Keratinocyte (primary cell): ENCODE measurements around the gene LRIT2. TPM values are rescaled to one million over a fixed set of nuclear protein-coding genes. Genes with fewer than 3 reads are reported as not detected.

Experiments
- DNase-seq: peaks from one replicate; pipeline ENCODE4 v3.0.0-alpha.2; 2011; ENCODE audit warnings: low read depth, missing footprints, low spot score
- FAIRE-seq: peaks from 2 replicates; lab custom pipeline; 2011; peaks lifted over from hg19 to GRCh38; lab: Jason Lieb, UNC
- H2AFZ ChIP-seq: 2 replicates; pipeline ENCODE4 v1.6.0; 2012; ENCODE audit warnings: low read length, control low read depth, inconsistent platforms; ENCODE audit not compliant: control insufficient read depth
- H3K27ac ChIP-seq: 2 replicates; pipeline ENCODE4 v1.5.1; 2011; ENCODE audit warnings: low read length; ENCODE audit not compliant: control insufficient read depth, insufficient read depth
- H3K27me3 ChIP-seq: 3 replicates; pipeline ENCODE4 v1.6.0; 2011; ENCODE audit warnings: low read length; ENCODE audit not compliant: control insufficient read depth, insufficient read depth; ENCODE audit errors: extremely low read depth
- H3K36me3 ChIP-seq, 2 experiments: 2 replicates in 1 of 2; 3 replicates in 1 of 2; pipeline ENCODE4 v1.5.1; 2011; ENCODE audit warnings: low read length in 2 of 2, mild to moderate bottlenecking in 1 of 2; ENCODE audit not compliant: control insufficient read depth in 2 of 2, insufficient read depth in 2 of 2; ENCODE audit errors: extremely low read depth in 1 of 2
- H3K4me1 ChIP-seq: 3 replicates; pipeline ENCODE4 v1.5.1; 2011; ENCODE audit warnings: low read length; ENCODE audit not compliant: control insufficient read depth, insufficient read depth; ENCODE audit errors: extremely low read depth
- H3K4me2 ChIP-seq: 3 replicates; pipeline ENCODE4 v1.6.0; 2011; ENCODE audit warnings: low read depth, low read length; ENCODE audit not compliant: control insufficient read depth, insufficient read depth; ENCODE audit errors: extremely low read depth
- H3K4me3 ChIP-seq, 3 experiments: fragments of 200-600 bp in 1 of 3; sonication (generic) in 1 of 3; 2 replicates in 2 of 3; 3 replicates in 1 of 3; pipeline ENCODE4 v1.5.1; 2011 to 2016; ENCODE audit warnings: low read length in 3 of 3, mild to moderate bottlenecking in 3 of 3, control low read depth in 2 of 3, inconsistent platforms in 1 of 3, low read depth in 1 of 3, mixed read lengths in 1 of 3, mixed run types in 1 of 3, moderate library complexity in 1 of 3; ENCODE audit not compliant: control insufficient read depth in 2 of 3, insufficient read depth in 2 of 3; ENCODE audit errors: extremely low read depth in 1 of 3
- H3K79me2 ChIP-seq: 2 replicates; pipeline ENCODE4 v1.6.0; 2012; ENCODE audit warnings: low read length; ENCODE audit not compliant: control insufficient read depth, insufficient read depth
- H3K9ac ChIP-seq: 3 replicates; pipeline ENCODE4 v1.6.0; 2011; ENCODE audit warnings: low read length; ENCODE audit not compliant: control insufficient read depth, insufficient read depth; ENCODE audit errors: extremely low read depth
- H3K9me1 ChIP-seq: 3 replicates; pipeline ENCODE4 v1.6.0; 2011; ENCODE audit warnings: low read length; ENCODE audit not compliant: control insufficient read depth, insufficient read depth; ENCODE audit errors: extremely low read depth
- H3K9me3 ChIP-seq: 2 replicates; pipeline ENCODE4 v1.5.1; 2012; ENCODE audit warnings: low read depth, low read length; ENCODE audit not compliant: control insufficient read depth
- H4K20me1 ChIP-seq: 3 replicates; pipeline ENCODE4 v1.6.0; 2011; ENCODE audit warnings: low read length; ENCODE audit not compliant: control insufficient read depth, insufficient read depth; ENCODE audit errors: extremely low read depth
- CTCF ChIP-seq, 3 experiments: IDR thresholded peaks in 1 of 3; conservative IDR thresholded peaks in 1 of 3; optimal IDR thresholded peaks in 1 of 3; 2 replicates in 2 of 3; 3 replicates in 1 of 3; pipeline versions ENCODE3 to v1.5.1; 2011; ENCODE audit warnings: low read length in 3 of 3, mild to moderate bottlenecking in 3 of 3, moderate library complexity in 2 of 3, control low read depth in 1 of 3, inconsistent platforms in 1 of 3; ENCODE audit not compliant: insufficient read depth in 2 of 3; ENCODE audit errors: extremely low read depth in 1 of 3
- EZH2 ChIP-seq: IDR thresholded peaks from one replicate; pipeline ENCODE4 v1.6.1; 2012; ENCODE audit warnings: inconsistent platforms, mild to moderate bottlenecking, low read length, moderate library complexity
- dilution Hi-C: fragments of 300-500 bp; cut with MboI; formaldehyde crosslinking; loops from one replicate; pipeline ENCODE4 v1.7.0; 2020; ENCODE audit warnings: low sequenced_read_pairs; ENCODE audit not compliant: extremely low pct_ligation_motif_present
- polyA plus RNA-seq, 5 experiments: library from polyadenylated mRNA; depleted of rRNA in 3 of 5; stranded (reverse) in 3 of 5; stranded (forward) in 1 of 5; unstranded in 1 of 5; fragments of >200 nt; gene quantifications; 1 replicate in 1 of 5; 2 replicates in 3 of 5; 3 replicates in 1 of 5; pipeline versions ENCODE4 v1.2.1 to v1.2.3, GENCODE V29; 2011 to 2012; ENCODE audit warnings: missing spikeins in 2 of 5, low read depth in 1 of 5, low replicate concordance in 1 of 5

Gene LRIT2
- polyA plus RNA-seq, 1 donor (not counting 4 experiments of a cell fraction or from before 2014, with no cell fraction given), result not detected

- no peaks in the 10 kb centered on the region for H3K9me3 ChIP-seq
- no peak overlapping the region for H3K4me3 ChIP-seq
- dilution Hi-C loops, result no loop called here
- H4K20me1 ChIP-seq, result no peaks in the 10 kb centered on the region
- no peaks in the 10 kb centered on the region for H3K4me1 ChIP-seq
- no peak overlapping the region for H3K4me2 ChIP-seq
- no peak for DNase-seq
- H3K27me3 ChIP-seq, result no peaks in the 10 kb centered on the region
- no peaks in the 10 kb centered on the region for H3K36me3 ChIP-seq
- H3K79me2 ChIP-seq, result no peaks in the 10 kb centered on the region
- no peak overlapping the region for H2AFZ ChIP-seq
- TF ChIP-seq EZH2 (no peak), CTCF (optimal IDR thresholded peaks at IDR 0.05 in 1 of 3, IDR thresholded peaks at IDR 0.05 in 1 of 3, conservative IDR thresholded peaks at IDR 0.05 in 1 of 3; ENCODE audit: extremely low read depth in 1 of 3, insufficient read depth in 2 of 3, low read length in 3 of 3) (no peak)
- H3K9me1 ChIP-seq, result no peaks in the 10 kb centered on the region
- H3K9ac ChIP-seq, result no peak overlapping the region
- no peak overlapping the region for H3K27ac ChIP-seq
- no peak for FAIRE-seq
Measured at GRCh38 chr10:84226616-84227015, 1.3 kb upstream of the LRIT2 start.

- Histone ChIP-seq H4K20me1 (no peaks in the 10 kb centered on the region), H3K9ac (no peak overlapping the region), H3K27ac (no peak overlapping the region), H3K4me3 (no peak overlapping the region), H3K9me3 (no peaks in the 10 kb centered on the region), H3K4me1 (no peaks in the 10 kb centered on the region), H3K27me3 (no peaks in the 10 kb centered on the region), H3K4me2 (no peak overlapping the region), H3K36me3 (no peaks in the 10 kb centered on the region), H3K9me1 (no peaks in the 10 kb centered on the region), H2AFZ (no peak overlapping the region), H3K79me2 (no peaks in the 10 kb centered on the region)
- FAIRE-seq, result no peak
- no peak for DNase-seq
- TF ChIP-seq CTCF (optimal IDR thresholded peaks at IDR 0.05 in 1 of 3, IDR thresholded peaks at IDR 0.05 in 1 of 3, conservative IDR thresholded peaks at IDR 0.05 in 1 of 3; ENCODE audit: extremely low read depth in 1 of 3, insufficient read depth in 2 of 3, low read length in 3 of 3) (no peak), EZH2 (no peak)
- dilution Hi-C loops, result no loop called here
Measured at GRCh38 chr10:84224411-84225028, 824 bp downstream of the LRIT2 start.
